ENCODE data around the gene TMPRSS4.

Gene TMPRSS4

DNA sequence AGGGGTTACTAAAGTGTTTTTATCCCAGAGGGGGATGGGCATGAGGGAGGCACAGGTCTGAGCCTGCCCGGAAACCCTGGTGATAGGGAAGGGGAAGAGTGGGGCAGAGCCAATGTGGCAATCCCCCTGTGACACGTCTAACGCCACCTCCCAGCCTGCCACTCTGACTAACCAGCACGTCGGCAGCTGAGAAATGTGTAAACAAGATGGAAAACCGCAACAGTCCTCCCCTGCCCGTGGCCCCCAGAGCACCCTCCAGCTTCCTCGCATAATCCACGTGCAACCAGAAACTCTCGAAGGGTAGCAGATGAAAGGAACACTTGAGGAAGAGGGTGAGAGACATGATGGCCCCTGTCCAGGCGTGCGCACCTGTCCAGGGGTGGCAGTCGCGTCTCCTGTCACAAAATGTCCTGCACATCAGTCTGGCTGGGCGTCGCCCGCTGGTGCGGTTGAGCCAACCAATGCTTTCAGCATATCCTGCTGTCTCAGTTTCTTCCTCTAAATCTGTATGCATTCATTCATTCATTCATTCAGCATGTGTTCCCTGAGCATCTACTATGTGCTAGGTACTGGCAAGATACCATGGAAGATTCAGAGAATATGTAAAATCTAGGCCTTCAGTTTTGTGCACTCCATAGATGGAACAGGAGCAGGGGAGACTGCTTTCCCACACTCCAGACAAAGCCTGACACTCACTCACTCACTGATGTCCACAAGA, 4.5 kb downstream of the TMPRSS4 start:
- peak; percentile 74 to 80 (median 75) for DNase-seq

DNA sequence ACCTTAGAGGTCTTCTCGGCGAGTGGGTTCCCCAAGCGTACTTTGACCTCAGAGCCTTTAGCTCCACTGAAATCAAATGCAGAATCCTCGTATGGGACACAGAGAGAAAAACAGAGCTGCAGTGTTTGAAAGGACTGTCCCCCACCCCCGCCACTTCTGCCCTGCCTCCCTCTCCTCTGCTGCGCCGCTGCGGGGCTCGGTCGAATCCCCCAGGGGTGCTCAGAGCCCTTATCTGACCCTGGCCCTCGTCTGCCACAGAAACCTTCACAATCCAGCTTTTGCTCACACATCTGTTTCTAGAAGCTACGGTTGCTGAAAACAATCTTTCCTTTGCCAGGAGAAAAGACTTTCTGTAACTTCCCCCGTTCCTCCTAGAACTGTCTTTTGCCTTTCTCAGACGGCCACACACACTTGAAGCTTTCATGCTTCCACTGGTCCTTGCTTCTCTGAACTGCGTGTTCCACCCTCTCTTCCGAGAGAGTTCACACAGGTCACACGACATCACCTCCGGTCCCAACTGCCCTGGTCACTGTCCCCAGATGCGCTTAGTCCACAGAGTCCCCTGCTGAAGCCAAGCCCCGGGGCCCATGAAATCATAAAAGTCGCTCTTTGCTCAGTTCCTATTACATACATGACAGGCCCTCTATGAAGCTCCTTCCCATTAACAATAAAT, 6.1 kb downstream of the TMPRSS4 start:
- no peak for DNase-seq

DNA sequence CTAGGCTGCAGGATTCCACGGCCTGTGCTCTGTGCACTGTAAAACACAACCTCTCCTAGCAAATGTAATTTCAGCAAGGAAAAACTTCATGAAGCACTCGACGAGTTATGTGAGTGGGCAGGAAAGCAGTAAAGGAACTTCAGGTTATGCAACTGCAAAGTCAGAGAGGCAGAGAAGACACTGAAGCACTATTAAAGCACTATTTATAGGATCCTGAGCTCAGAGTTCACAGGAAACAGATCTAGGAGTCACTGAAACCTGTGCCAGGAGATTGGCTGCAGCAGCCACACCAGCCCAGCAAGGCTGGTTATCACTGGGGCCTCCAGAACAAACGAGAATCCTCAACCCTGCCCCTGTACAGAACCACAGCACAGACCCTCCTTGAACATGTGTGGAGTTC, 7.4 kb downstream of the TMPRSS4 start:
- peak; percentile 68 to 84 (median 84) for DNase-seq

DNA sequence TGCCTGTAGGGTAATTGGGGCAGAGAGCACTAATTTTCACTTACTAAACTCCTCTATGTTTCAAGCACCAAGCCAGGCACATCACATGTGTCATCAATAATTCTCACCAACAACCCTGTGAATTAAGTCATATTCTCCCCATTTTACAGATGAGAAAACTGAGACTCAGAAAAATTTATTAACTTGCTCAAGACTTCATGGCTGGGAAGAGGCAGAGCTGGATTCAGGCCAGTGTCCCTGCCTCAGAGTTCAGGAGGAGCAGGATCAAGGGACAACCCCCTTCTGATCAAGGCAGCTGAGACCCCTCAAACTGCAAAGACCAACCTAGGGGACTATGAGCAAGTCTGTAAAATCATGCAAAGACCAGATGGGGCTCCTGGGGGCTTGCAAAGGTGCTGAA, 7.8 kb downstream of the TMPRSS4 start:
- DNase-seq, result no peak

DNA sequence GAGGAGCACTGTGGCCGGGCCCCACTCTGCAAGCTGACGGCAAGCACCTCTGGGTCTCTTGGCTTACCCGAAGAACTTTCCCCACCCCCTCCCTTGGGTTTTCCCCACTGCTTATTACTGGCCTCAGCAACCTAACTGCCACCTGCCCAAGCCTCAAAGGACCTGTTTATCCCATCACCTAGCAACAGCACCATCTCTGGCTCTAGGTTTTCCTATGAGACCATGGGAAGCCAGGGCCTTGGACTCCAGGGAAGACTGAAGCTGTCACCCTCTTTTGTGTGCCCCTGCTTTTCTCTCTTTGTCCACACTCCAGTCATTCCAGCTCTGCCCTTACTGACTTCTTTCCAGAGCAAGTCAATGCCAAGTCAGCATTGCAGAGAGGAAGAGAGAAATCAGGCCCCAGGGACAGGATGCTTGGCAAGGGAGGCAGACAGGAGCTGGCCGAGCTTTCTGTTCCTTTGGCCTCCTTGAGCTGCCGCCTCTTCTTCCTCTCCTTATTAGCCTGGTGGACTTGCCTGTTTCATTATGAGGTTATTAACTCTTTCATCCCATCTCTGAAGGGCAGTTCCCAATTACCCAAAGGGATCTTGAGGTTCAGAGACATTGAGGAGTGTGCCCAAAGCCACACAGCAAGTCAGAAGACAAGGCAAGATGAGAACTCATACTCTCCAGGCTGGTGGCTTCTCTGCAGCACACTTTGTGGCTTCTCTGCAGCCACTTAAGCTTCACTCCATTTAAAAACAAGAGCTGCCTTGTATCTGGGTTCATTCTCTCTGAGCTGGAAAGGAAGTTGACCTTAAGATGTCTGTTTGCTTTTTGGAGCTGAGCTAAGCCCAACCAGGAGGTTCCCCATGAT, 10.3 kb downstream of the TMPRSS4 start, which contains the start of gene SMIM35:
TSS of gene SMIM35 (minus strand) at position 51 of the 856 bp plus-strand sequence. CDS start 206 bp downstream, outside the sequence.
- no peak for DNase-seq

DNA sequence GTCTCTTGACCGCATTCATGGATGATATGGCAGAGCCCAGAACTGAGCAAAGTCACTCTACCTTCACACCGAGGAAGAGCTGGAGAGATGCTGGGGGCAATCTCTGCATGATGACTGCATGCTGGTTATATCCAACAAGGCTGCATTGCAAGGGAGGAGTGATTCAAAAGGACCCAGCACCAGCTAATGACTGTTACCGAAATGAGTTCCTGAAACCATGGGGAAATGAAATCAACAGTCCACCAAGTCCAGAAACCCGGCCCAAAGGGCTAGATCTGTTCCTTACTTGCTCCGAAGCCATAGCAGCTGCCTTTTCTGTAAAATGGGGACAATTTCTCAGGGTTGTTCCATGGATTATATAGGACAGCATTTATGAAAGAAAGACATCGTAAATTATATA, 11.1 kb downstream of the TMPRSS4 start:
- DNase-seq, result peak; percentile 24 to 43 (median 35)

DNA sequence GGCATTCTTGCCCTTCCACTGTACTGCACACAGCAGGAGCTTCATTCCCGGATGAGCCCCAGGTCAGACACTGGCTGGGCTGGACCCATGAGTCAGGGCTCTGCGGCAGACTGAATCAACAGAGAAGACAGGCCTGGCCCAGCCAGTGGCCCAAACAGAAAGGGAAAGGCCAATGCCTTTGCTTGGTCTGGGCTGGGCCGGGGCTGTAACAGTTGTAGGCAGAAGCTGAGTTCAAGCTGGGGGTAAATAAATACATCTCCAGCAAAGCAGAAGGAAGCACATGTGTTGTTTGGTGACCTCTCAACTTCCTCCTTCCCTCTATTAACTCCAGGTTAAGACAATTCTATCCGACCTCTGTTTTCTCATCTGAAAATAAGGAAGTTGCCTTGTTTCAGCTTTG, 11.7 kb downstream of the TMPRSS4 start:
- DNase-seq, result peak; percentile 64 to 76 (median 73)

DNA sequence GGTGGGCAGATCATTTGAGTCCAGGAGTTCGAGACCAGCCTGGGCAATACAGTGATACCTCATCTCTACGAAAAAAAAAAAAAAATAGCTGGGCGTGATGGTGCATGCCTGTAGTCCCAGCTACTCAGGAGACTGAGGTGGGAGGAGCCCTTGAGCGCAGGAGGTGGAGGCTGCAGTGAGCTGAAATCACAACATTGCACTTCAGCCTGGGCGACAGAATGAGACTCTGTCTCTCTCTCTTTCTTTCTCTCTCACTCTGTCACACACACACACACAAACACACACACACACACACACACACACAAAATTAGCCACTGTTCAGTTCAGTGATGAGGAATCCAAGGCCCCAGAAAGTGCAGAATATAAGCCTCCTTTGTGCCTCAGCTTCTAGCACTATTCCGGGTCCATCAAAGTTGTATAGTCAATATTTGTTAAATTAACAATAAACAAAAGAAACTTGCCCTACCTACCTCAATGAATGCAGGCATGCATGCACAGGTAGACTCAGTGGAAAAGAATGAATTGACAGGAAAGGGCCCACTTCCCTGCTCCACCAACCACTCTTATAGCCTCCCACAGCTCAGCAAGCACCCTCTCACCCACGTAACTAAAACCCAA, 13.8 kb downstream of the TMPRSS4 start:
- no peak for DNase-seq

DNA sequence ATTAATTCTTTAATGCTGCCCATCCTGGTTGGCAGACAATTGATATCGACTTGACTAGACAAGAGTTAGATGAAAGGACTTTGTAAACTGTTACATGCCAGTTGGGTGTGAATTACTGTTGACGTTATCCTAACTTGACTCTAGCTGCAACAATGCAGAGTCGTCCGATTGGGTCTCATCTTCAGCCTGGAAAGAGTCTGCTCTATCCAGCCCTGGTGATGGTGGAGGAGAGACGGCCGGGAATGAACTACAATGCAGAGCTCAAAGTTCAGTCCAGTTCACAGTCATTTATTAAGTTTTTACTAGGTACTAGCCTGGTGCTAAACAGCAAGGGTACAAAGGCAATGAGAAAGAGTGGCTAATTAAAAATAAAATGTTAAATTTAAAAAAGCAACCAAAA, 14.8 kb downstream of the TMPRSS4 start:
- DNase-seq, result no peak

DNA sequence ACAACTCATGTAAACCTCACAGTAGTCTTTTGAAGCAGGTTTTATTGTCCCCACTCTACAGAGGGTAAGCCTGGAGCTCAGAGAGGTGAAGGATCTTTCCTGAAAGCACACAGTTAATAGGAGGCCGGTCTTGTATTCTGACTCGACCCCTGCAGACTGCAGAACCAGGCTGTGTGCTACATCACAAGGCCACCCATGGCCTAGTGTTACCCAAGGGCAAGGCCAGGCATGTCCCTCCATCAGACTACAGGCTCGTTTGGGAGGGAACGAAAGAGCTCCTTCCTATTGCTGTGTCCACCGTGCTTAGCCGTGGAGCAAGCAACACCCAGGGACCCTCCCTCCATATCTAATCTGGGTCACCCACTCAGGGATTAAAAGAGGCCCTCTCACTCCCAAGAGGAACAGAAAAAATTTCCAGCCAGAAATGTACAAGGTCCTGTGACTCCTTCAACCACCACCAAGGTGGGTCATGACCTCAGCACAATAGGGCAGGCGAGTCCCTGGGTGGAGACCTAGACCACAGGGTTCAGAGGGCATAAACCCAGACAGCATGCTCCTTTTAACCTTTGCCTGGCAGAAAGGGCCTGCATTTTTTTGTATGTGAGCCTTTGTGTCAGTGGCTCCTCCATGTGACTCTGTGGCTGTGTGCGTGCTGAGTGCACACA, 16.2 kb downstream of the TMPRSS4 start:
- no peak for DNase-seq

DNA sequence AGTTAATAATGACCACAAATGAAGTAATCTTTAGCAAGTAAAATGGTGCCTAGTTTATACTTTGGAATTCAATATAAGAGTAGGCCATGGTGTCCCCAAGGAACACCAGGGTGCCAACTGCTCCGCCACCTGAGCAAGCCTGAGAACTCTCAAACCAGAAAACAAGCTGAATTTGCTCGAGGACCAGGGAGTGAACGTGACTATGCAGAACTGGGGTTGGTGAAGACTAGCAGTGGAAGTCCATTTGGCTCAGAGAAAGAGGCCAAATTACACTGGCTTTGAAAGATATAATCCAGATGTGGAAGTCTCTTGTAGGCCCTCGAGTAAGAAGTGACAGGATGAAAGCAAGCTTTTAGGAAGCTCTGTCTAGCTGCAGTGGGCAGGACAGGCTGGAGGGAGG, 18.6 kb downstream of the TMPRSS4 start:
- no peak for DNase-seq

DNA sequence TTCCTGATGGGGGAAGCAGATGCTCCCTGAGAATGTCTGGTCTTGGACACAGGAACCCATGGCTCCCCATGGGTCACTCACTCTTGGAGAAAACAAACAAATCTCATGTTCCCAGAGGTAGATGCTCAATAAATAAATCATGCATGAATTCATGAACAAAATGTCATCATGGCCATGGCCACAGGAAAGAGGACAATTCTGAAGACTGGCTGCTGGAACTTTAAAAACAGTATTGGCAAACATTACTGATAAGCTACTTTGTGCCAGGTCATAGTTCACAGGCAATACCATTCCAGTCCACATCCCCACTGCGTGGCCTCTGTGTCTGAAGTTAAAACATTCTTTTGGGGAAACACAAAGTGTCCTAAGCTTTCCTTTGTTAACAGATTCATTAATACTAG, 19.1 kb downstream of the TMPRSS4 start:
- no peak for DNase-seq

DNA sequence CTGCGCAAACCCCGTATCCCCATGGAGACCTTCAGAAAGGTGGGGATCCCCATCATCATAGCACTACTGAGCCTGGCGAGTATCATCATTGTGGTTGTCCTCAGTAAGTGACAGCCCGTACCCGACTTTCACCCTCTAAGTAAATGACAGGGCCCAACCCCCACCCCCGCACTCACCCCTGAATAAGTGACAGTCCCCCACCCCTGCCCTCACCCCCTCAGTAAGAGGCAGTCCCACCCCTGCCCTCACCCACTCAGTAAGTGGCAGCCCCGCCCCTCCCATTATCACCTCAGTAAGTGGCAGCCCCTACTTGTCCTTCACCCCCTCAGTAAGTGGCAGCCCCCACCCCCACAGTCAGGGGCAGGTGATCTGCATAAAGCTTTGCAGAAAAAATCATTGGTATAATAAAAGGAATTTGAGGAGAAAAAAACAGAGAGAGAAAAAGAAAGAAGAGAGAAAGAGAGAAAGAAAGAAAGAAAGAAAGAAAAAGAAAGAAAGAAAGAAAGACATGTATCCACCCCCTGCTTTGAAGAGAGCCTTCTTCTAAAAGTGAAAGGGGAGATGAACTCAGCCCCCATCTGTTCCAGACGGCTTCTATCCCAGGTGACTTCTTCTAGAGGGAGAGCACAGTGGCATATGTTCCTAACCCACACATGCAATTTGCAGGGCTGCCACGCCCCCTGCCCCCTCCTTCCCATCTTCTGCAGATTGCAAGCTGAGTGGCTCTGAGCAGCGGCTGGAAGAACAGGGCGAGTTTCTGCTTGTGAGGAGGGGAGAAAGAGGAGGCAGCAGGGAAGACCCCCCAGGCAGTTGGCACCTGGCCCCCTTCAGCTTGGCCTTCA, 22.3 kb downstream of the TMPRSS4 start:
- no peak for DNase-seq

DNA sequence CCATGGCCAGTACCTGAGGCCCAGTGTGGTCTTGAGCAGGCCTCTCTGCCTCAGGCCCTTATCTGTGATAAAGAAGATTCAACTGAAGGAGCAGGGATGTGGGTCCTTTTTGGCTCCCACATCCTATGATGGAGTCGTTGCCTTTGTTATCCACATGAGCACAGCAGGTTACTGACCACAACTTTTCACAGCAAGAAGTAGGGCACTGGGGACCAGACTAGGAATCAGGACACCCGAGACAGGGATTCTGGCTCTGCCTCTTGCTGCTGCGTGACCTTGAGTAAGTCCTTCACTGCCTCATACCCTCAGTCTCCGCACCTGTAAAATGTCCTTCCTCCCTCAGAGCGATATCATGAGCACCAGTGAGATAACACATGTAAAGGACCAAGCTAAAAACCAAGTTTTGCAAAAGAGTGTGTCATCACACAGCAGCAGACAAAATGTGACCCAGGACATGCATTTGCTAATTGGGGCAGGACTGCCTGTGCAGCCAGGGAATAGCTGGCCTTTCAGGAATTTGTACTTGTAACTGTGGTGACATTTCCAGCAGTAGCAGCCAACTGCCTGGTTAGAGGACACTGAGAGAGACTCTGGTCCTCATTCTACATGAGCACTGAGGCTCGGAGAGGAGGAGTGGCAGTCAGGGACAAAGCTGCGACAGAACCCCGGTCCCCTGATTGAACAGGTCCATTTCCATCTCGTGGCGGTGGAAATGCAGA, 23.1 kb downstream of the TMPRSS4 start:
- no peak for DNase-seq

DNA sequence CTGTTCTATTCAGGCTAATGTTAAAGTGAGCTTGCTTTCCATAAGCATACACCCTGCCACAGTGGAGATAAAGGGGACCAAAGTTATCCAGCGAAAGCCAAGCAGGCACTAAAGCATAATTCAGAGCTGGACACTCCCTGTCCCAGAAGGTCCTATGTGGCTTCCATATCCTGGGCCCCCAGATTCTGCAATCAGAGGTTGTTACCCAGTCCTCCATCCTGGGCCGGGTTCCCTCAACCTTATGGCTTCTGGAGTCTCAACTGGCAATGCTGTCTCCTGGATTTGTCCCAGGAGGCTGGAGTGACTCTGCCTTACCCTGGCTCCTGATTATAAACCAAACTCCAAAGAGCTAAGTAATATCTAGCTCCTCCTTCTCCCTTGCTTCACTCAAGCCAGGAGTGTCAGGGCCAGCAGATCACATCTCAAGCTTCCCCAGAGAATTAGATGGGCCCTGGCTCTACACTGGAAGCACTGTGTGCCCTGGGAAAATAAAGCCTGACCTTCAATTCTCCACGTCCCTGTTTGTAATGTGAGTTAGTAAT, 23.9 kb downstream of the TMPRSS4 start:
- DNase-seq, result no peak

DNA sequence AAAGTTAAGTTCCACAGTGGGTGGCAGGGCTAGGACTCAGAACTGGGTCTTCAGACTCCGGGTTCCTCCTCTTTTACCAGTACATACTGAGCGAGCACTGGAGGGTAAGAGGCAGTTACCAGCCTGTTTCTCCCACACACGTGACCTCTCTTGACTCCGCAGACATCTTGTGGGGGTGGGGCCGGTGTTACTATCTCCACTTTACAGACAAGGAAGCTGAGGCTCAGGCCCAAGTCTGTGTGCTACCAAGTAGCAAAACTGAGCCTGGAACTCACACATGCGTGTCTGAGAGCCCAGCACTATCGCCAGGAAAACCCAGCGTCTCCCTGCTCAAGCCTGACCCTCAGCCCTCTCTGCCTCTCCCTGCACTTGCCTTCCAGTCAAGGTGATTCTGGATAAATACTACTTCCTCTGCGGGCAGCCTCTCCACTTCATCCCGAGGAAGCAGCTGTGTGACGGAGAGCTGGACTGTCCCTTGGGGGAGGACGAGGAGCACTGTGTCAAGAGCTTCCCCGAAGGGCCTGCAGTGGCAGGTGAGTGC, 25.9 kb downstream of the TMPRSS4 start:
- peak in 2 of 3 donors; percentile 13 to 41 for DNase-seq

DNA sequence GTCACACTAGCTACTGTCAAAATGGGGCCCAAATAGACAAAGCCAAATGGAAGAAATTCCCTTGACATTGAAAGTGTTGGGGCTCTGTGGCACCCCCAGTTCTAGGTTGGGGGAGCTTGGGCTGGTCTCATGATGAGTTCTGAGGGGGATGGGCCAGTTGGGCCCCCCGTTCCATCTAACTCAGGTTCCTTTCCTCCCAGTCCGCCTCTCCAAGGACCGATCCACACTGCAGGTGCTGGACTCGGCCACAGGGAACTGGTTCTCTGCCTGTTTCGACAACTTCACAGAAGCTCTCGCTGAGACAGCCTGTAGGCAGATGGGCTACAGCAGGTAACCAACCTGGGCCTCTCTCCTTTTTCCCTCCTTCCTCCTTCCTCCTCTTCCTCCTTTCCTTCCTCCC, 27.6 kb downstream of the TMPRSS4 start:
- DNase-seq, result no peak

DNA sequence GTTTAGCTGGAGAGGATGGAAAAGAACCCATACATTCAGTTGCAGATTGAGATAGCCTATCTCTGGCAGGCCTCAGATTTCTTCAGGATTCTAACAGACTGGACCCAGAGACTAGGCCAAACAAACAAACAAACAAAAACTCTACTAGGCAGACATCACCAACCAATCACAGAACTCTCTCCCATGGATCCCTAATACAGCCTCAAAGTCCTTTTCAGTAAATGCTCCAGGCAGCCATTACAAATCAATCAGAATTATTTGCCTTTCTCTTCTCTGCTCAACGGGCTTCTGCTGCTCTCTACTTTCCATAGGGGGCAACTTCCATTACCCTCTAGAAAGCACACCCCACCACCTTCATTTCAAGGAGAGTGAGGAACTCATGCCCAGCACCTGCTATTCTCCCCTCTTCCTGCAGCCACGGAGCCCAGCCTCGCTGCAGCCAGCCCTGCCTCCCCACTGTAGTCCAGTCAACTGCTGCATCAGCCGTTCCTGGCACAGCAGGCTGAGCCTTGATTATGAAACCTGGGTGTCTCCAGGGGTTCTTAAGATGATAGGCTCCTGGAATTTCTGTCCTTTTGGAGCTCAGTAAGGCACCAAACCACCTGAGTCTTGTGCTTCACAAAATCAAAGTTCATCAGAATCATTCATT, 28.9 kb downstream of the TMPRSS4 start:
- no peak for DNase-seq

DNA sequence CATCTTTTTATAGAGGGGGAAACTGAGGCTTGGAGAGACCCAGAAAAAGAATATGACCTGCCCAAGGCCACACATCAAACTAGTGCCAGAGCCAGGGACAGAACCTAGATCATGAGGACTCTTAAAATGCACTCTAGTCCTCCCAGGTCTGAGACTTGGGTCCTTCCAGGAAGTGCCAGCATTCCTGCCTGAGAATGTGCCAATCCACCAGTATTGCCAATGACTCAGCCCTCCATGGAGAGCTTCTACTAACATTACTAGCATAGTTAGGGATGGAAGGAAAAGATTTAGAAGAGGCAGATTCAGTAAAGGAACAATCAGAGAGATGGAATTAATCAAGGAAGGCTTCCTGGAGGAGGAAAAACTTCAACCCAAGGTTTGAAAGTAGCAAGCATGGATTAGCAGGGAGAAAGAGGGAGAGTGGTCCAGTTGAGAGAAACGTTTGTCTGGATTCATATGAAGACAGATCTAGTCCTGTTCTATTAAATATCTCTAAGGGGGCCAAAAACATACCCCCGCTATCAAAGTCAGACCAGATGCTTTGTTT, 30.0 kb downstream of the TMPRSS4 start:
- no peak for DNase-seq
